Ishikawa (cell line): ENCODE results near the gene MTUS2.

Experiments
- CEBPB ChIP-seq: IDR thresholded peaks from 2 replicates; pipeline ENCODE4 v1.6.1; 2012
- CREB1 ChIP-seq: IDR thresholded peaks from 2 replicates; pipeline ENCODE4 v1.6.1; 2012; ENCODE audit warnings: low read depth
- EGR1 ChIP-seq: IDR thresholded peaks from 2 replicates; pipeline ENCODE4 v1.6.1; 2012
- EP300 ChIP-seq: IDR thresholded peaks from 2 replicates; pipeline ENCODE4 v1.6.1; 2012; ENCODE audit warnings: borderline replicate concordance
- FOXM1 ChIP-seq: IDR thresholded peaks from 2 replicates; pipeline ENCODE4 v1.6.1; 2012; ENCODE audit warnings: low read depth, borderline replicate concordance
- MAX ChIP-seq: IDR thresholded peaks from 2 replicates; pipeline ENCODE4 v1.6.1; 2012
- NFIC ChIP-seq: IDR thresholded peaks from 2 replicates; pipeline ENCODE4 v1.6.1; 2012
- RAD21 ChIP-seq: IDR thresholded peaks from 2 replicates; pipeline ENCODE4 v1.6.1; 2012; ENCODE audit warnings: low read depth
- REST ChIP-seq: IDR thresholded peaks from 2 replicates; pipeline ENCODE4 v1.6.1; 2012; ENCODE audit warnings: low read depth, mild to moderate bottlenecking
- TAF1 ChIP-seq: IDR thresholded peaks from 2 replicates; pipeline ENCODE4 v1.6.1; 2012; ENCODE audit warnings: low read depth, mild to moderate bottlenecking
- TCF12 ChIP-seq: IDR thresholded peaks from 2 replicates; pipeline ENCODE4 v1.6.1; 2012; ENCODE audit warnings: low read depth
- TEAD4 ChIP-seq: IDR thresholded peaks from 2 replicates; pipeline ENCODE4 v1.6.1; 2012
- USF1 ChIP-seq: IDR thresholded peaks from 2 replicates; pipeline ENCODE4 v1.6.1; 2012
- YY1 ChIP-seq: IDR thresholded peaks from 2 replicates; pipeline ENCODE4 v1.6.1; 2012; ENCODE audit warnings: low read depth
- ZBTB7A ChIP-seq: IDR thresholded peaks from 2 replicates; pipeline ENCODE4 v1.6.1; 2012; ENCODE audit warnings: low read depth

The MTUS2 gene

GRCh38 chr13:29491248-29491647 is 671.1 kb downstream of the MTUS2 start:
- TF ChIP-seq ZBTB7A, result no peak
- no peak for TF ChIP-seq TEAD4
- no peak for TF ChIP-seq MAX
- TF ChIP-seq EGR1, result no peak
- no peak for TF ChIP-seq TCF12
- TF ChIP-seq TAF1, result no peak
- TF ChIP-seq CEBPB, result no peak
- TF ChIP-seq RAD21, result no peak
- TF ChIP-seq YY1, result no peak
- no peak for TF ChIP-seq USF1

GRCh38 chr13:29493796-29494195 is 673.7 kb downstream of the MTUS2 start:
- TF ChIP-seq YY1 (no peak), TEAD4 (no peak), CREB1 (no peak), TAF1 (no peak), ZBTB7A (no peak), USF1 (no peak), TCF12 (no peak)

GRCh38 chr13:29494520-29494919 is 674.4 kb downstream of the MTUS2 start:
- no peak for TF ChIP-seq EGR1
- no peak for TF ChIP-seq MAX
- TF ChIP-seq TEAD4, result no peak
- TF ChIP-seq EP300, result no peak
- no peak for TF ChIP-seq ZBTB7A
- no peak for TF ChIP-seq RAD21
- TF ChIP-seq USF1, result no peak
- no peak for TF ChIP-seq FOXM1
- no peak for TF ChIP-seq CEBPB

GRCh38 chr13:29496241-29496712 is 676.1 kb downstream of the MTUS2 start:
- no peak for TF ChIP-seq EP300
- no peak for TF ChIP-seq REST
- TF ChIP-seq TEAD4, result no peak
- TF ChIP-seq CREB1, result no peak
- TF ChIP-seq TAF1, result no peak
- no peak for TF ChIP-seq TCF12
- no peak for TF ChIP-seq YY1
- TF ChIP-seq EGR1, result no peak
- TF ChIP-seq NFIC, result no peak
- no peak for TF ChIP-seq MAX
- no peak for TF ChIP-seq CEBPB
- TF ChIP-seq RAD21, result no peak
- no peak for TF ChIP-seq USF1
- no peak for TF ChIP-seq FOXM1
- TF ChIP-seq ZBTB7A, result no peak

- no peak for TF ChIP-seq NFIC
- TF ChIP-seq USF1, result no peak
- TF ChIP-seq RAD21, result no peak
- no peak for TF ChIP-seq EGR1
- no peak for TF ChIP-seq YY1
- no peak for TF ChIP-seq FOXM1
- no peak for TF ChIP-seq MAX
- no peak for TF ChIP-seq EP300
- TF ChIP-seq REST, result no peak
- TF ChIP-seq TEAD4, result no peak
- TF ChIP-seq ZBTB7A, result no peak
- no peak for TF ChIP-seq CREB1
- TF ChIP-seq TAF1, result no peak
- TF ChIP-seq CEBPB, result no peak
Measured at GRCh38 chr13:29497137-29497654, 677.1 kb downstream of the MTUS2 start.
